Measurements from ENCODE around the gene SULT1C3.

Gene SULT1C3

DNA sequence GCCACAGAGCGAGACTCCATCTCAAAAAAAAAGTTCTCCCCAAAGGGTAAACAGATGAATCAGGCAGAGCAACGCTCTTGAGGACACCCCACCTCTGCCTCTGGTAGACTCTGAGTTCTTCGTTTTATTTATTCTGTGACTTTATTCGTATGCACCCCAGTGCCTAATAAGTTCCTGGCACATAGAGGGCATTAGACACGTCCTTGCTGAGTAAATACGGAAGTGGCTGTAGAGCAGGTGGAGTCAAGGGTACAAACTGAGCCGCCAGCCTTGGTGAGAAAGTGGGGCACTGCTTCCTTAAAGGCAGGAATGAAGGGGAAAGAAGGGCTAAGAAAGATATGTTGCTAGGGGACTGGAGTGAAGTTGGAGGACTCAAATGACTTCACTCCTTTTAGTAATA lies 61.8 kb downstream of the SULT1C3 start:
- no peak for DNase-seq (ENCODE audit: low read depth, low spot score)

DNA sequence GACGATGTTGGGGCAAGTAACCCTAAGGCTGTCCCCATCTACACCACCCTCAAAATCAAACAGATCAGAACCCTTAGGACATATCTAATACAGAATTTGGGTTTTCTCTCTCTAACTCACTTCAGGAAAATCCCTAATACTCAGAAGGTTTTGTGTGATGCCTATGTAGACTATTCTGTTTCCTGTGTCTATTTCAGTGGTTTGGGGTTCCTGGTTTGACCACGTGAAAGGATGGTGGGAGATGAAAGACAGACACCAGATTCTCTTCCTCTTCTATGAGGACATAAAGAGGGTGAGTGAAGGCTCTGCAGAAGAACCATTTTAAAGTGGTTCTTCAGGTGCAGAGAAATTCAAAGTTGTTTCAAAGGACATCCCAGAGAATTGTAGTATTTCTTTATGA lies 65.2 kb downstream of the SULT1C3 start:
- DNase-seq (ENCODE audit: low read depth, low spot score) = no peak

DNA sequence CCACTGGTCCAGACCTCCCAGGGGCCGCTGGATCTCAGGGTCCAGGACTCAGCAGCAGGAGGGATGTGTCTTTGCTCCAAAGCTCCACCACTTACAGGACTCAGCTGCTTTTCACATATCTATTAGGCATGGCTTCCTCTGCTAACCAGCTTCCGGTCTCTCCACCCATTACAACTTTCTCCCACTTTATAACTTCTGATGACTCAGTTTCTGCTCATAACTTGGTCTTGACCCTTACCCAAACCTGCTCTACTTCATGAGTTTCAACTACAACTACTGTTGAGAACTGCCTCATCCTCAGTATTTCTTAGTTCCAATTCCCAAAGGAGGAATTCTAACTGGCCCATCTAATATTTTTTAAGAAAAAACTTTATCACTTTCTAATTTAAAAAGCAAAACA lies 66.1 kb downstream of the SULT1C3 start:
- DNase-seq (ENCODE audit: low read depth, low spot score) = no peak

DNA sequence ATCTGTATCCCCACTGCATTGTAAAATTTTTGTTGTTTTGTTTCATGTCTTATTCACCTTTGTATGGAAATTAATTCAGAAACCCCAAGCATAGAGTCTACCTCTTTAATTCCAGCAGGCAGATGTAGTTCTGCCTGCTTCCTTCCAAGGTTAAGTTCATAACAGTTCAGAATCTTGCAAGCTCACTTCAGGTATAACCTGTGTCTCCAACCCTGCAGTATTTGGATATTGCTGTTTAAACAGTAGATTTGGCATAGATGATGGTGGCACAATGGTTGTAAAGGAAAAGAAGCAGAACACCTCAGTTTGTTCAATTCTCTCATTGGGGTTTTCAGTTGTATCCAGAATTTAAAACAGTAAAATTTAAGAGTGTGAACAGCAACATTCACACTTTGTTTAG lies 70.1 kb downstream of the SULT1C3 start:
- no peak for DNase-seq (ENCODE audit: low read depth, low spot score)
